Activated T-helper 2 cell treated with anti-CD3 and anti-CD28 coated beads, Interferon-gamma antibody, Interleukin-2, Interleukin-4, amounts not matched to agents 10 μg/mL and 5 μg/mL and 100 μg/mL, durations not matched to agents 14 hours and 24 hours and 36 hours (primary cell): ENCODE measurements around the gene CNTN4. TPM values are rescaled to one million over a fixed set of nuclear protein-coding genes. Genes with fewer than 3 reads are reported as not detected.

Source experiments
- DNase-seq: peaks from one replicate; pipeline ENCODE4 v3.0.0; 2021; ENCODE audit warnings: low spot score
- H3K27ac Mint-ChIP-seq: one replicate; pipeline ENCODE4 v1.8.0; 2021; ENCODE audit warnings: mixed read lengths
- H3K27me3 Mint-ChIP-seq: one replicate; pipeline ENCODE4 v1.8.0; 2021; ENCODE audit warnings: low read depth, mixed read lengths
- H3K36me3 Mint-ChIP-seq: one replicate; pipeline ENCODE4 v1.8.0; 2021; ENCODE audit warnings: low read depth, mixed read lengths
- H3K4me1 Mint-ChIP-seq: one replicate; pipeline ENCODE4 v1.8.0; 2021; ENCODE audit warnings: low read depth, mixed read lengths
- H3K4me3 Mint-ChIP-seq: one replicate; pipeline ENCODE4 v1.8.0; 2021; ENCODE audit warnings: low read depth, mild to moderate bottlenecking, moderate library complexity, mixed read lengths
- H3K9me3 Mint-ChIP-seq: one replicate; pipeline ENCODE4 v1.8.0; 2021; ENCODE audit warnings: mixed read lengths
- intact Hi-C: fragments of 100-400 bp; cut with micrococcal nuclease; formaldehyde crosslinking; loops from one replicate; pipeline ENCODE4 v1.15.1; 2023
- total RNA-seq: library from RNA; stranded (reverse); gene quantifications from 2 replicates; pipeline ENCODE4 v1.2.3, GENCODE V29; 2022

Gene CNTN4
- total RNA-seq, 1 donor from 2014 or later = not detected

GRCh38 chr3:2838546-2839157, 740.0 kb downstream of the CNTN4 start:
- H3K27me3 Mint-ChIP-seq = no peaks in the 10 kb centered on the region
- intact Hi-C loops = no loop called here
- H3K36me3 Mint-ChIP-seq = no peaks in the 10 kb centered on the region
- H3K27ac Mint-ChIP-seq = no peak overlapping the region
- no peak overlapping the region for H3K4me3 Mint-ChIP-seq
- H3K9me3 Mint-ChIP-seq = no peaks in the 10 kb centered on the region
- H3K4me1 Mint-ChIP-seq = no peaks in the 10 kb centered on the region
- no peak for DNase-seq

- H3K36me3 Mint-ChIP-seq = no peaks in the 10 kb centered on the region
Observed at GRCh38 chr3:2839876-2840275, 741.2 kb downstream of the CNTN4 start.

GRCh38 chr3:2847062-2847841, 748.6 kb downstream of the CNTN4 start:
- intact Hi-C loops = no loop called here
- H3K27ac Mint-ChIP-seq = no peak overlapping the region
- H3K9me3 Mint-ChIP-seq = no peaks in the 10 kb centered on the region
- H3K4me3 Mint-ChIP-seq = no peak overlapping the region
- H3K36me3 Mint-ChIP-seq = no peaks in the 10 kb centered on the region
- DNase-seq = no peak
- no peaks in the 10 kb centered on the region for H3K27me3 Mint-ChIP-seq
- H3K4me1 Mint-ChIP-seq = no peaks in the 10 kb centered on the region

More at GRCh38 chr3:2839876-2840275, 741.2 kb downstream of the CNTN4 start:
- DNase-seq = no peak
- H3K27ac Mint-ChIP-seq = no peak overlapping the region
- no peaks in the 10 kb centered on the region for H3K4me1 Mint-ChIP-seq
- no peaks in the 10 kb centered on the region for H3K9me3 Mint-ChIP-seq
- no peak overlapping the region for H3K4me3 Mint-ChIP-seq
- intact Hi-C loops = no loop called here
- H3K27me3 Mint-ChIP-seq = no peaks in the 10 kb centered on the region

GRCh38 chr3:2849092-2849491, 750.4 kb downstream of the CNTN4 start:
- DNase-seq = no peak
- Mint-ChIP-seq H3K27ac (no peak overlapping the region), H3K4me3 (no peak overlapping the region), H3K36me3 (no peaks in the 10 kb centered on the region), H3K27me3 (no peaks in the 10 kb centered on the region), H3K4me1 (no peaks in the 10 kb centered on the region), H3K9me3 (no peaks in the 10 kb centered on the region)
- intact Hi-C loops = no loop called here

- Mint-ChIP-seq H3K9me3 (no peaks in the 10 kb centered on the region), H3K4me3 (no peak overlapping the region), H3K4me1 (no peaks in the 10 kb centered on the region), H3K27me3 (no peaks in the 10 kb centered on the region), H3K36me3 (no peaks in the 10 kb centered on the region), H3K27ac (no peak overlapping the region)
- intact Hi-C loops = no loop called here
- DNase-seq = no peak
Observed at GRCh38 chr3:2850701-2851100, 752.0 kb downstream of the CNTN4 start.

GRCh38 chr3:2851361-2851760, 752.7 kb downstream of the CNTN4 start:
- Mint-ChIP-seq H3K27me3 (no peaks in the 10 kb centered on the region), H3K27ac (no peak overlapping the region), H3K36me3 (no peaks in the 10 kb centered on the region), H3K4me1 (no peaks in the 10 kb centered on the region), H3K4me3 (no peak overlapping the region), H3K9me3 (no peaks in the 10 kb centered on the region)
- DNase-seq = no peak
- intact Hi-C loops = no loop called here

- Mint-ChIP-seq H3K9me3 (no peaks in the 10 kb centered on the region), H3K36me3 (no peaks in the 10 kb centered on the region), H3K4me1 (no peaks in the 10 kb centered on the region), H3K27ac (no peak overlapping the region), H3K4me3 (no peak overlapping the region), H3K27me3 (no peaks in the 10 kb centered on the region)
- intact Hi-C loops = no loop called here
- DNase-seq = no peak
Observed at GRCh38 chr3:2851835-2852234, 753.2 kb downstream of the CNTN4 start.

GRCh38 chr3:2853651-2854050, 755.0 kb downstream of the CNTN4 start:
- intact Hi-C loops = no loop called here
- Mint-ChIP-seq H3K27me3 (no peaks in the 10 kb centered on the region), H3K27ac (no peak overlapping the region), H3K9me3 (no peaks in the 10 kb centered on the region), H3K36me3 (no peaks in the 10 kb centered on the region), H3K4me3 (no peak overlapping the region), H3K4me1 (no peaks in the 10 kb centered on the region)
- no peak for DNase-seq

GRCh38 chr3:2856138-2857133, 757.8 kb downstream of the CNTN4 start:
- Mint-ChIP-seq H3K36me3 (no peaks in the 10 kb centered on the region), H3K27ac (no peak overlapping the region), H3K4me3 (no peak overlapping the region), H3K4me1 (no peaks in the 10 kb centered on the region), H3K27me3 (peaks cover 2% of the 10 kb centered on the region), H3K9me3 (no peaks in the 10 kb centered on the region)
- intact Hi-C loops = no loop called here
- no peak for DNase-seq

- Mint-ChIP-seq H3K36me3 (no peaks in the 10 kb centered on the region), H3K4me1 (no peaks in the 10 kb centered on the region), H3K9me3 (no peaks in the 10 kb centered on the region), H3K27me3 (peaks cover 2% of the 10 kb centered on the region), H3K4me3 (no peak overlapping the region), H3K27ac (no peak overlapping the region)
- DNase-seq = no peak
- intact Hi-C loops = no loop called here
Observed at GRCh38 chr3:2860626-2861025, 762.0 kb downstream of the CNTN4 start.

GRCh38 chr3:2861120-2861519, 762.5 kb downstream of the CNTN4 start:
- no peak overlapping the region for H3K27ac Mint-ChIP-seq
- no peak for DNase-seq
- H3K36me3 Mint-ChIP-seq = no peaks in the 10 kb centered on the region
- peaks cover 2% of the 10 kb centered on the region for H3K27me3 Mint-ChIP-seq
- no peaks in the 10 kb centered on the region for H3K4me1 Mint-ChIP-seq
- intact Hi-C loops = no loop called here
- no peaks in the 10 kb centered on the region for H3K9me3 Mint-ChIP-seq
- H3K4me3 Mint-ChIP-seq = no peak overlapping the region

GRCh38 chr3:2861920-2862319, 763.3 kb downstream of the CNTN4 start:
- H3K9me3 Mint-ChIP-seq = no peaks in the 10 kb centered on the region
- H3K36me3 Mint-ChIP-seq = no peaks in the 10 kb centered on the region
- H3K4me1 Mint-ChIP-seq = no peaks in the 10 kb centered on the region
- intact Hi-C loops = no loop called here
- H3K4me3 Mint-ChIP-seq = no peak overlapping the region
- peaks cover 2% of the 10 kb centered on the region for H3K27me3 Mint-ChIP-seq
- no peak for DNase-seq
- no peak overlapping the region for H3K27ac Mint-ChIP-seq

GRCh38 chr3:2862366-2862765, 763.7 kb downstream of the CNTN4 start:
- H3K4me3 Mint-ChIP-seq = no peak overlapping the region
- no peak for DNase-seq
- H3K27me3 Mint-ChIP-seq = peaks cover 2% of the 10 kb centered on the region
- no peaks in the 10 kb centered on the region for H3K36me3 Mint-ChIP-seq
- intact Hi-C loops = no loop called here
- no peaks in the 10 kb centered on the region for H3K9me3 Mint-ChIP-seq
- no peaks in the 10 kb centered on the region for H3K4me1 Mint-ChIP-seq
- no peak overlapping the region for H3K27ac Mint-ChIP-seq
